Lower lobe of right lung (tissue), 2 donors: ENCODE data around the gene SPINDOC. TPM values are rescaled to one million over a fixed set of nuclear protein-coding genes. Genes with fewer than 3 reads are reported as not detected.

Experiments used
- ATAC-seq, 2 donors: fragments of 200-7000 bp; cut with Tn5 transposase; one replicate each; pipeline ENCODE4 v1.9.1; 2020 to 2022; ENCODE audit warnings: mild to moderate bottlenecking in 2 of 2, moderate library complexity in 2 of 2
- DNase-seq: peaks from one replicate; pipeline ENCODE4 v3.0.0-alpha.2; 2020
- H3K27ac ChIP-seq: fragments of 200-600 bp; one replicate; pipeline ENCODE4 v1.8.0; 2022
- H3K27me3 ChIP-seq: fragments of 200-600 bp; one replicate; pipeline ENCODE4 v1.8.0; 2022; ENCODE audit warnings: low read depth
- H3K36me3 ChIP-seq: fragments of 200-600 bp; one replicate; pipeline ENCODE4 v1.8.0; 2022; ENCODE audit warnings: mild to moderate bottlenecking
- H3K4me1 ChIP-seq: fragments of 200-600 bp; one replicate; pipeline ENCODE4 v1.8.0; 2022
- H3K4me3 ChIP-seq: fragments of 200-600 bp; one replicate; pipeline ENCODE4 v1.8.0; 2022; ENCODE audit warnings: mild to moderate bottlenecking
- H3K9me3 ChIP-seq: fragments of 200-600 bp; one replicate; pipeline ENCODE4 v1.8.0; 2022
- intact Hi-C: fragments of 100-400 bp; cut with DNase I; formaldehyde crosslinking; loops from one replicate; pipeline ENCODE4 v1.11.0; 2022
- total RNA-seq: library from RNA; stranded (reverse); fragmentation: NEBNext Ultra II Directional; extraction: Animal tissue kit (Norgen Biotek cat#: 25700); gene quantifications from one replicate; pipeline ENCODE4 v1.2.1, GENCODE V29; 2021
- TF ChIP-seq, protein P1 (sequence below): fragments of 200-600 bp; IDR thresholded peaks from one replicate; pipeline ENCODE4 v1.8.0; 2022; ENCODE audit warnings: antibody characterized with exemption, mild to moderate bottlenecking
- donor health status: DM: no; HTN: yes; CAD: no; lungs with severe emphysema.

The SPINDOC gene
- total RNA-seq, 1 donor from 2014 or later: 21.7 TPM

DNA sequence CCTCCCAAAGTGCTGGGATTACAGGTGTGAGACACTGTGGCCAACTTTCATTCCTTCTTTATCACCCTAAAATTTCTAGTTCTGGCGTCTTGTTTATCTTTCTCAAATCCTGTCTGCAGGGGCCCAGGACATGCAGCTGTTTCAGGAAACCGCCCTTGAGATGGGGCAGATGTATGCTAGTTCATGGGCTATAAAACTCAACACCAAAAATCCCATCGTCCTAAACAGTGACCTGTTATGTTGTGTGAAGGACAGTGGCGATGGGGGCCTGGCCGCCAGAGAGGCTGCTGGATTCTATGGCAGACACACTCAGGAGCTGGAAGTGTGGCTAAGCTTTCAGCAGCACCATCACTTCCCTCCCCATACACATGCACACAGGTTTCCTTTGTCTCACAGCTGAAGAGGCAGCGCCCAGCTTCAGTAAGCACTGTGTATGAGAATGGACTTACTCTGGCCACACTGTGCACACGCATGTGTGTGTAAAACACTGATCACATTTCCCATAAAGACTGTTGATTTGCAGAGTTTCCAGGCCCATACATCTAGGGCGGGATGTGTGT is 62.3 kb downstream of the SPINDOC start:
- Histone ChIP-seq H3K4me1 (peaks cover 61% of the 10 kb centered on the region), H3K27ac (no peak overlapping the region), H3K27me3 (no peaks in the 10 kb centered on the region), H3K36me3 (no peaks in the 10 kb centered on the region), H3K9me3 (no peaks in the 10 kb centered on the region), H3K4me3 (no peak overlapping the region)
- no peak for DNase-seq
- TF ChIP-seq, protein P1, sequence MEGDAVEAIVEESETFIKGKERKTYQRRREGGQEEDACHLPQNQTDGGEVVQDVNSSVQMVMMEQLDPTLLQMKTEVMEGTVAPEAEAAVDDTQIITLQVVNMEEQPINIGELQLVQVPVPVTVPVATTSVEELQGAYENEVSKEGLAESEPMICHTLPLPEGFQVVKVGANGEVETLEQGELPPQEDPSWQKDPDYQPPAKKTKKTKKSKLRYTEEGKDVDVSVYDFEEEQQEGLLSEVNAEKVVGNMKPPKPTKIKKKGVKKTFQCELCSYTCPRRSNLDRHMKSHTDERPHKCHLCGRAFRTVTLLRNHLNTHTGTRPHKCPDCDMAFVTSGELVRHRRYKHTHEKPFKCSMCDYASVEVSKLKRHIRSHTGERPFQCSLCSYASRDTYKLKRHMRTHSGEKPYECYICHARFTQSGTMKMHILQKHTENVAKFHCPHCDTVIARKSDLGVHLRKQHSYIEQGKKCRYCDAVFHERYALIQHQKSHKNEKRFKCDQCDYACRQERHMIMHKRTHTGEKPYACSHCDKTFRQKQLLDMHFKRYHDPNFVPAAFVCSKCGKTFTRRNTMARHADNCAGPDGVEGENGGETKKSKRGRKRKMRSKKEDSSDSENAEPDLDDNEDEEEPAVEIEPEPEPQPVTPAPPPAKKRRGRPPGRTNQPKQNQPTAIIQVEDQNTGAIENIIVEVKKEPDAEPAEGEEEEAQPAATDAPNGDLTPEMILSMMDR: no peak
- intact Hi-C loops: no loop called here
- ATAC-seq: no peak

GRCh38 chr11:63876616-63877015 is 63.4 kb downstream of the SPINDOC start:
- ATAC-seq (no peak), DNase-seq (no peak)
- TF ChIP-seq, protein P1: no peak
- intact Hi-C loops: no loop called here
- Histone ChIP-seq H3K4me1 (peaks cover 57% of the 10 kb centered on the region), H3K27me3 (no peaks in the 10 kb centered on the region), H3K36me3 (no peaks in the 10 kb centered on the region), H3K4me3 (no peak overlapping the region), H3K27ac (no peak overlapping the region), H3K9me3 (no peaks in the 10 kb centered on the region)

Other genes starting within 250 kb of the SPINDOC start
- 81.9 TPM for gene PLAAT3, start 199.0 kb upstream of the SPINDOC start, total RNA-seq
- gene ATL3, start 142.1 kb upstream of the SPINDOC start, total RNA-seq: 72.8 TPM
- gene RTN3, start 132.0 kb upstream of the SPINDOC start, total RNA-seq: 140 TPM
- gene ZFTA, start 44.7 kb upstream of the SPINDOC start, total RNA-seq: 9.3 TPM
- gene MARK2, start 25.7 kb downstream of the SPINDOC start, total RNA-seq: 44.9 TPM
- 0.18 TPM for gene RCOR2, start 103.7 kb downstream of the SPINDOC start, total RNA-seq
- gene NAA40, start 125.5 kb downstream of the SPINDOC start, total RNA-seq: 20.4 TPM
- 212 TPM for gene COX8A, start 161.2 kb downstream of the SPINDOC start, total RNA-seq
- gene OTUB1, start 173.0 kb downstream of the SPINDOC start, total RNA-seq: 61.9 TPM
- gene FLRT1, start 222.5 kb downstream of the SPINDOC start, total RNA-seq: not detected